Keratinocyte (primary cell): Measurements from ENCODE around the gene AHNAK2. TPM values are rescaled to one million over a fixed set of nuclear protein-coding genes. Genes with fewer than 3 reads are reported as not detected.

Experiments used
- DNase-seq: peaks from one replicate; pipeline ENCODE4 v3.0.0-alpha.2; 2011; ENCODE audit warnings: low read depth, missing footprints, low spot score
- FAIRE-seq: peaks from 2 replicates; lab custom pipeline; 2011; peaks lifted over from hg19 to GRCh38; lab: Jason Lieb, UNC
- H2AFZ ChIP-seq: 2 replicates; pipeline ENCODE4 v1.6.0; 2012; ENCODE audit warnings: low read length, control low read depth, inconsistent platforms; ENCODE audit not compliant: control insufficient read depth
- H3K27ac ChIP-seq: 2 replicates; pipeline ENCODE4 v1.5.1; 2011; ENCODE audit warnings: low read length; ENCODE audit not compliant: control insufficient read depth, insufficient read depth
- H3K27me3 ChIP-seq: 3 replicates; pipeline ENCODE4 v1.6.0; 2011; ENCODE audit warnings: low read length; ENCODE audit not compliant: control insufficient read depth, insufficient read depth; ENCODE audit errors: extremely low read depth
- H3K36me3 ChIP-seq, 2 experiments: 2 replicates in 1 of 2; 3 replicates in 1 of 2; pipeline ENCODE4 v1.5.1; 2011; ENCODE audit warnings: low read length in 2 of 2, mild to moderate bottlenecking in 1 of 2; ENCODE audit not compliant: control insufficient read depth in 2 of 2, insufficient read depth in 2 of 2; ENCODE audit errors: extremely low read depth in 1 of 2
- H3K4me1 ChIP-seq: 3 replicates; pipeline ENCODE4 v1.5.1; 2011; ENCODE audit warnings: low read length; ENCODE audit not compliant: control insufficient read depth, insufficient read depth; ENCODE audit errors: extremely low read depth
- H3K4me2 ChIP-seq: 3 replicates; pipeline ENCODE4 v1.6.0; 2011; ENCODE audit warnings: low read depth, low read length; ENCODE audit not compliant: control insufficient read depth, insufficient read depth; ENCODE audit errors: extremely low read depth
- H3K4me3 ChIP-seq, 3 experiments: fragments of 200-600 bp in 1 of 3; sonication (generic) in 1 of 3; 2 replicates in 2 of 3; 3 replicates in 1 of 3; pipeline ENCODE4 v1.5.1; 2011 to 2016; ENCODE audit warnings: low read length in 3 of 3, mild to moderate bottlenecking in 3 of 3, control low read depth in 2 of 3, inconsistent platforms in 1 of 3, low read depth in 1 of 3, mixed read lengths in 1 of 3, mixed run types in 1 of 3, moderate library complexity in 1 of 3; ENCODE audit not compliant: control insufficient read depth in 2 of 3, insufficient read depth in 2 of 3; ENCODE audit errors: extremely low read depth in 1 of 3
- H3K79me2 ChIP-seq: 2 replicates; pipeline ENCODE4 v1.6.0; 2012; ENCODE audit warnings: low read length; ENCODE audit not compliant: control insufficient read depth, insufficient read depth
- H3K9ac ChIP-seq: 3 replicates; pipeline ENCODE4 v1.6.0; 2011; ENCODE audit warnings: low read length; ENCODE audit not compliant: control insufficient read depth, insufficient read depth; ENCODE audit errors: extremely low read depth
- H3K9me1 ChIP-seq: 3 replicates; pipeline ENCODE4 v1.6.0; 2011; ENCODE audit warnings: low read length; ENCODE audit not compliant: control insufficient read depth, insufficient read depth; ENCODE audit errors: extremely low read depth
- H3K9me3 ChIP-seq: 2 replicates; pipeline ENCODE4 v1.5.1; 2012; ENCODE audit warnings: low read depth, low read length; ENCODE audit not compliant: control insufficient read depth
- H4K20me1 ChIP-seq: 3 replicates; pipeline ENCODE4 v1.6.0; 2011; ENCODE audit warnings: low read length; ENCODE audit not compliant: control insufficient read depth, insufficient read depth; ENCODE audit errors: extremely low read depth
- EZH2 ChIP-seq: IDR thresholded peaks from one replicate; pipeline ENCODE4 v1.6.1; 2012; ENCODE audit warnings: inconsistent platforms, mild to moderate bottlenecking, low read length, moderate library complexity
- dilution Hi-C: fragments of 300-500 bp; cut with MboI; formaldehyde crosslinking; loops from one replicate; pipeline ENCODE4 v1.7.0; 2020; ENCODE audit warnings: low sequenced_read_pairs; ENCODE audit not compliant: extremely low pct_ligation_motif_present
- polyA plus RNA-seq, 5 experiments: library from polyadenylated mRNA; depleted of rRNA in 3 of 5; stranded (reverse) in 3 of 5; stranded (forward) in 1 of 5; unstranded in 1 of 5; fragments of >200 nt; gene quantifications; 1 replicate in 1 of 5; 2 replicates in 3 of 5; 3 replicates in 1 of 5; pipeline versions ENCODE4 v1.2.1 to v1.2.3, GENCODE V29; 2011 to 2012; ENCODE audit warnings: missing spikeins in 2 of 5, low read depth in 1 of 5, low replicate concordance in 1 of 5
- TF ChIP-seq, protein P1 (sequence below), 3 experiments: IDR thresholded peaks in 1 of 3; conservative IDR thresholded peaks in 1 of 3; optimal IDR thresholded peaks in 1 of 3; 2 replicates in 2 of 3; 3 replicates in 1 of 3; pipeline versions ENCODE3 to v1.5.1; 2011; ENCODE audit warnings: low read length in 3 of 3, mild to moderate bottlenecking in 3 of 3, moderate library complexity in 2 of 3, control low read depth in 1 of 3, inconsistent platforms in 1 of 3; ENCODE audit not compliant: insufficient read depth in 2 of 3; ENCODE audit errors: extremely low read depth in 1 of 3

AHNAK2 gene
- polyA plus RNA-seq, 1 donor (not counting 4 experiments of a cell fraction or from before 2014, with no cell fraction given): 164 TPM

DNA sequence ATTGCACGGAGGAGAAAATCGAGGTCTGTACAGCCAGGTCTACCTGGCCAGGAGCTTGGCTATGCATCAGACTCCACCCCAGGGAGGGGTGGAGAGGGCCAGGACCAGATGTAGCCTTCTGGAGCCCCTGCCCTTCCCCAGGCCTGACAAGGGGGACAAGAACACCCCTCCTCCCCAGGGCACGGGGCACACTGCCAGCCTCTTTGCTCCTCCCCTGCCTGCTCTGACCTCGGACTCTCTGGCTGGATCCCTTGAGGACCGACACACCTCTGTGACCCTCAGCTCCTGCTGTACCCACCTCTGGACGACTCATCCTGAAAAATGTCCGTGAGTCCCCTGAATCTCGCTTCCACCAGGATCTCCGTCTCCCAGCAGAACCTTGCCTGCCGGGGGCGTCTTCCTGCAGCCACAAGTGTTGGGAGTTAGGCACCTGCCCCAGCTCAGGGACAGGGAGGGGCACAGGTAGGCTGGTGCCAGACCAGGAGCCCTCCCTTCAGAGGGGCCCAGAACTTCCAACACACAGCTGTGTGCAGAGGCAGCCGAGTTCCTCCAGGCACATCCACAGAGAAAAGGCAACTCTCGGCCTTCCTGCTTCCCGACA, 21.8 kb downstream of the AHNAK2 start:
- no peak overlapping the region for H2AFZ ChIP-seq
- H3K36me3 ChIP-seq: peaks cover 50 to 51% of the 10 kb centered on the region in 2 experiments
- no peak overlapping the region for H3K27ac ChIP-seq
- H3K4me1 ChIP-seq: no peaks in the 10 kb centered on the region
- H3K4me2 ChIP-seq: no peak overlapping the region
- H3K27me3 ChIP-seq: no peaks in the 10 kb centered on the region
- DNase-seq: no peak
- H3K9me3 ChIP-seq: no peaks in the 10 kb centered on the region
- no peaks in the 10 kb centered on the region for H3K9me1 ChIP-seq
- dilution Hi-C loops: no loop called here
- no peak overlapping the region for H3K9ac ChIP-seq
- H3K79me2 ChIP-seq: peaks cover 38% of the 10 kb centered on the region
- H3K4me3 ChIP-seq: no peak overlapping the region
- H4K20me1 ChIP-seq: peaks cover 21% of the 10 kb centered on the region
- TF ChIP-seq EZH2: no peak
- TF ChIP-seq, protein P1, sequence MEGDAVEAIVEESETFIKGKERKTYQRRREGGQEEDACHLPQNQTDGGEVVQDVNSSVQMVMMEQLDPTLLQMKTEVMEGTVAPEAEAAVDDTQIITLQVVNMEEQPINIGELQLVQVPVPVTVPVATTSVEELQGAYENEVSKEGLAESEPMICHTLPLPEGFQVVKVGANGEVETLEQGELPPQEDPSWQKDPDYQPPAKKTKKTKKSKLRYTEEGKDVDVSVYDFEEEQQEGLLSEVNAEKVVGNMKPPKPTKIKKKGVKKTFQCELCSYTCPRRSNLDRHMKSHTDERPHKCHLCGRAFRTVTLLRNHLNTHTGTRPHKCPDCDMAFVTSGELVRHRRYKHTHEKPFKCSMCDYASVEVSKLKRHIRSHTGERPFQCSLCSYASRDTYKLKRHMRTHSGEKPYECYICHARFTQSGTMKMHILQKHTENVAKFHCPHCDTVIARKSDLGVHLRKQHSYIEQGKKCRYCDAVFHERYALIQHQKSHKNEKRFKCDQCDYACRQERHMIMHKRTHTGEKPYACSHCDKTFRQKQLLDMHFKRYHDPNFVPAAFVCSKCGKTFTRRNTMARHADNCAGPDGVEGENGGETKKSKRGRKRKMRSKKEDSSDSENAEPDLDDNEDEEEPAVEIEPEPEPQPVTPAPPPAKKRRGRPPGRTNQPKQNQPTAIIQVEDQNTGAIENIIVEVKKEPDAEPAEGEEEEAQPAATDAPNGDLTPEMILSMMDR (optimal IDR thresholded peaks at IDR 0.05 in 1 of 3, IDR thresholded peaks at IDR 0.05 in 1 of 3, conservative IDR thresholded peaks at IDR 0.05 in 1 of 3; ENCODE audit: extremely low read depth in 1 of 3, insufficient read depth in 2 of 3, low read length in 3 of 3): no peak
- no peak for FAIRE-seq

- Histone ChIP-seq H3K9me1 (no peaks in the 10 kb centered on the region), H2AFZ (no peak overlapping the region), H3K27ac (no peak overlapping the region), H3K79me2 (peaks cover 33% of the 10 kb centered on the region), H4K20me1 (peaks cover 18% of the 10 kb centered on the region), H3K27me3 (no peaks in the 10 kb centered on the region), H3K9ac (no peak overlapping the region), H3K4me2 (no peak overlapping the region), H3K4me1 (no peaks in the 10 kb centered on the region), H3K4me3 (no peak overlapping the region), H3K9me3 (no peaks in the 10 kb centered on the region), H3K36me3 (peaks cover 47 to 50% of the 10 kb centered on the region in 2 experiments)
- TF ChIP-seq, protein P1 (optimal IDR thresholded peaks at IDR 0.05 in 1 of 3, IDR thresholded peaks at IDR 0.05 in 1 of 3, conservative IDR thresholded peaks at IDR 0.05 in 1 of 3; ENCODE audit: extremely low read depth in 1 of 3, insufficient read depth in 2 of 3, low read length in 3 of 3): no peak
- no peak for TF ChIP-seq EZH2
- DNase-seq (no peak), FAIRE-seq (no peak)
- dilution Hi-C loops: no loop called here
Measured at GRCh38 chr14:104955396-104955770, 22.8 kb downstream of the AHNAK2 start.
